SK-N-SH (cell line): ENCODE measurements around the gene SEMA3C. TPM values are rescaled to one million over a fixed set of nuclear protein-coding genes. Genes with fewer than 3 reads are reported as not detected.

Experiments
- CTCF ChIA-PET: fragments of 300-600, 350-600 bp; formaldehyde crosslinking; extraction: SDS; loops from one replicate; lab custom pipeline; 2021; lab: Yijun Ruan, JAX
- POLR2A ChIA-PET: fragments of 350-600 bp; sonication (Branson Sonifier 250); formaldehyde crosslinking; extraction: SDS; loops from one replicate; lab custom pipeline; 2020; ENCODE audit warnings: antibody characterized with exemption, inconsistent platforms; lab: Yijun Ruan, JAX
- DNase-seq: peaks from one replicate; pipeline ENCODE4 v3.0.0; 2012
- H2AFZ ChIP-seq: fragments of 200-600 bp; sonication (generic); 2 replicates; pipeline ENCODE4 v1.8.1; 2016; ENCODE audit warnings: antibody characterized with exemption, mild to moderate bottlenecking, low read depth
- H3F3A ChIP-seq: fragments of 200-600 bp; sonication (generic); replicated peaks from 2 replicates; pipeline ENCODE3; 2016; ENCODE audit warnings: antibody characterized with exemption, mild to moderate bottlenecking; ENCODE audit not compliant: insufficient read depth
- H3K27ac ChIP-seq, 2 experiments: fragments of 200-500 bp in 1 of 2; fragments of 200-600 bp in 1 of 2; sonication (Bioruptor generic) in 1 of 2; sonication (generic), shearing (Covaris generic) in 1 of 2; 2 replicates each; pipeline versions ENCODE4 v1.5.1 to v1.6.1; 2014 to 2016; ENCODE audit warnings: low read depth in 2 of 2, inconsistent platforms in 1 of 2, low read length in 1 of 2, mild to moderate bottlenecking in 1 of 2, mixed read lengths in 1 of 2
- H3K27me3 ChIP-seq: fragments of 200-600 bp; sonication (generic), shearing (Covaris generic); 2 replicates; pipeline ENCODE4 v1.6.1; 2016; ENCODE audit warnings: mixed run types; ENCODE audit not compliant: insufficient read depth
- H3K36me3 ChIP-seq, 2 experiments: fragments of 200-500 bp in 1 of 2; fragments of 200-600 bp in 1 of 2; sonication (Bioruptor generic) in 1 of 2; sonication (generic) in 1 of 2; replicated peaks in 1 of 2; 2 replicates each; pipeline versions ENCODE3 to v1.5.1; 2014 to 2016; ENCODE audit warnings: low read length in 1 of 2, mild to moderate bottlenecking in 1 of 2; ENCODE audit not compliant: insufficient read depth in 2 of 2, control insufficient read depth in 1 of 2
- H3K4me1 ChIP-seq, 2 experiments: fragments of 200-500 bp in 1 of 2; fragments of 200-600 bp in 1 of 2; sonication (Bioruptor generic) in 1 of 2; sonication (generic), shearing (Covaris generic) in 1 of 2; 2 replicates each; pipeline versions ENCODE4 v1.5.1 to v1.6.1; 2014 to 2016; ENCODE audit warnings: low read depth in 1 of 2, low read length in 1 of 2, mixed run types in 1 of 2; ENCODE audit not compliant: insufficient read depth in 2 of 2, control insufficient read depth in 1 of 2
- H3K4me2 ChIP-seq: fragments of 200-600 bp; sonication (generic), shearing (Covaris generic); 2 replicates; pipeline ENCODE4 v1.6.1; 2017; ENCODE audit warnings: mixed run types
- H3K4me3 ChIP-seq, 2 experiments: fragments of 200-500 bp in 1 of 2; fragments of 200-600 bp in 1 of 2; sonication (Bioruptor generic) in 1 of 2; sonication (generic), shearing (Covaris generic) in 1 of 2; 2 replicates each; pipeline versions ENCODE4 v1.5.1 to v1.8.1; 2014 to 2016; ENCODE audit warnings: low read depth in 2 of 2, inconsistent platforms in 1 of 2, low read length in 1 of 2, mild to moderate bottlenecking in 1 of 2, mixed read lengths in 1 of 2, moderate library complexity in 1 of 2
- H3K79me2 ChIP-seq: fragments of 200-600 bp; sonication (generic); 2 replicates; pipeline ENCODE4 v1.8.1; 2017; ENCODE audit warnings: mild to moderate bottlenecking; ENCODE audit not compliant: insufficient read depth
- H3K9ac ChIP-seq: fragments of 200-600 bp; sonication (generic); 2 replicates; pipeline ENCODE4 v1.6.1; 2017; ENCODE audit warnings: mixed run types
- H3K9me2 ChIP-seq: fragments of 200-600 bp; sonication (generic); 2 replicates; pipeline ENCODE4 v1.6.1; 2017; ENCODE audit warnings: mixed run types
- H3K9me3 ChIP-seq: fragments of 200-600 bp; sonication (generic); 2 replicates; pipeline ENCODE4 v1.6.1; 2017; ENCODE audit warnings: mixed run types, mild to moderate bottlenecking, moderate library complexity
- H4K20me1 ChIP-seq: fragments of 200-600 bp; sonication (generic); 2 replicates; pipeline ENCODE4 v1.6.1; 2017; ENCODE audit warnings: mild to moderate bottlenecking, mixed run types; ENCODE audit not compliant: insufficient read depth
- ELF1 ChIP-seq: IDR thresholded peaks from 2 replicates; pipeline ENCODE4 v1.4.0; 2012
- EP300 ChIP-seq, 2 experiments: IDR thresholded peaks; 2 replicates each; pipeline versions ENCODE4 v1.4.0 to v1.6.1; 2012; ENCODE audit warnings: borderline replicate concordance in 1 of 2, low read depth in 1 of 2, low read length in 1 of 2
- FOSL2 ChIP-seq: IDR thresholded peaks from 2 replicates; pipeline ENCODE4 v1.4.0; 2012; ENCODE audit warnings: low read depth, mild to moderate bottlenecking, moderate library complexity, borderline replicate concordance
- FOXM1 ChIP-seq: IDR thresholded peaks from 2 replicates; pipeline ENCODE4 v1.4.0; 2012; ENCODE audit warnings: low read depth, mild to moderate bottlenecking
- GABPA ChIP-seq: IDR thresholded peaks from 2 replicates; pipeline ENCODE4 v1.4.0; 2012; ENCODE audit warnings: low read depth, mild to moderate bottlenecking
- GATA2 ChIP-seq: sonication (generic); formaldehyde crosslinking; IDR thresholded peaks from 2 replicates; pipeline ENCODE4 v1.5.0; 2020; ENCODE audit warnings: mild to moderate bottlenecking, missing genetic modification reagents
- MEF2A ChIP-seq: IDR thresholded peaks from 2 replicates; pipeline ENCODE4 v1.4.0; 2012; ENCODE audit warnings: low read depth, borderline replicate concordance
- MXI1 ChIP-seq: IDR thresholded peaks from 2 replicates; pipeline ENCODE4 v1.6.1; 2012; ENCODE audit warnings: mild to moderate bottlenecking, low read depth, low read length, improper control_type of control experiment
- NFIC ChIP-seq: IDR thresholded peaks from 2 replicates; pipeline ENCODE4 v1.4.0; 2012; ENCODE audit warnings: borderline replicate concordance
- NRF1 ChIP-seq: IDR thresholded peaks from 2 replicates; pipeline ENCODE4 v1.6.1; 2012; ENCODE audit warnings: low read depth, mild to moderate bottlenecking, low read length
- RCOR1 ChIP-seq: fragments of 150-350 bp; IDR thresholded peaks from 2 replicates; pipeline ENCODE4 v1.6.1; 2017; ENCODE audit warnings: antibody characterized with exemption, low read length
- RFX5 ChIP-seq: IDR thresholded peaks from 2 replicates; pipeline ENCODE4 v1.6.1; 2012; ENCODE audit warnings: mild to moderate bottlenecking, improper control_type of control experiment, low read length
- RXRA ChIP-seq: IDR thresholded peaks from 2 replicates; pipeline ENCODE4 v1.4.0; 2012; ENCODE audit warnings: low read depth, mild to moderate bottlenecking, borderline replicate concordance
- SIN3A ChIP-seq: IDR thresholded peaks from 2 replicates; pipeline ENCODE4 v1.6.1; 2012; ENCODE audit warnings: low read depth, mild to moderate bottlenecking, low read length, moderate library complexity, borderline replicate concordance
- TAF1 ChIP-seq: IDR thresholded peaks from 2 replicates; pipeline ENCODE4 v1.6.1; 2012; ENCODE audit warnings: low read depth, mild to moderate bottlenecking, low read length, moderate library complexity, borderline replicate concordance
- TCF12 ChIP-seq: IDR thresholded peaks from 2 replicates; pipeline ENCODE4 v1.4.0; 2012
- TEAD4 ChIP-seq: IDR thresholded peaks from 2 replicates; pipeline ENCODE4 v1.4.0; 2012; ENCODE audit warnings: mild to moderate bottlenecking, borderline replicate concordance; ENCODE audit not compliant: insufficient read depth
- YY1 ChIP-seq: IDR thresholded peaks from 2 replicates; pipeline ENCODE4 v1.4.0; 2012; ENCODE audit warnings: low read depth, mild to moderate bottlenecking
- WGBS: methylation state at CpG from one replicate; pipeline ENCODE4 v1.1.6; 2017; ENCODE audit warnings: low lambda C conversion rate; 5-methylcytosine and 5-hydroxymethylcytosine counted together
- polyA plus RNA-seq, 3 experiments: library from polyadenylated mRNA; depleted of rRNA; stranded (reverse); fragments of >200 nt; gene quantifications; 2 replicates each; pipeline ENCODE4 v1.2.3, GENCODE V29; 2012
- TF ChIP-seq, protein P1 (sequence below): IDR thresholded peaks from 2 replicates; pipeline ENCODE4; 2012
- TF ChIP-seq, protein P2 (sequence below): fragments of 150-350 bp; IDR thresholded peaks from 2 replicates; pipeline ENCODE4 v1.6.1; 2017; ENCODE audit warnings: antibody characterized with exemption, low read length, low read depth, borderline replicate concordance
- TF ChIP-seq, protein P3 (sequence below): IDR thresholded peaks from 2 replicates; pipeline ENCODE4 v1.4.0; 2012; ENCODE audit warnings: low read depth, borderline replicate concordance
- TF ChIP-seq, protein P4 (sequence below): fragments of 200-600 bp; sonication (generic); IDR thresholded peaks from 2 replicates; pipeline ENCODE4 v1.6.1; 2017; ENCODE audit warnings: antibody characterized with exemption, mild to moderate bottlenecking, moderate library complexity

Gene SEMA3C
- polyA plus RNA-seq, 1 of the 3 experiments (the other 2 are of a cell fraction) = 51.1 TPM

DNA sequence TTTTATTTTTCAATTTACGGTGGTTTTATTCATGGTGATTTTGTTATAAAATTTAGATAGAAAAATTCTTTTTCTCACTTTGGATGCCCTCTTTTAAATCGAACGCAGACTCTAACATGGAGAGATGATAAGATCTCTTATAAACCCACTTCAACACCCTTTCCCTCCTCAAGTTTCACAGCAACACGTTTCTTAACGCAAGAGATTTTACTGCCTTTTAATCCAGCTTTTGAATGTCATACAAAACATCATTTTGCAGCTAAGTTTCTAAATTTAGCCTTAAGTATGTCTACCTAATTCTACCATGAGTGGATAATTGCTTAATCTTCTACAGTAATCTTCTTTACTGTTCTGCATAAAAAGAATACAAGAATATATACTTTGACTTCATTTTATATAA lies 70.0 kb downstream of the SEMA3C start:
- no peaks in the 10 kb centered on the region for H3K9me2 ChIP-seq
- H3K4me2 ChIP-seq = no peak overlapping the region
- H3K79me2 ChIP-seq = peaks cover 3% of the 10 kb centered on the region; the same call in 1 of the 2 replicates
- POLR2A ChIA-PET = no interaction called here
- no peaks in the 10 kb centered on the region for H3F3A ChIP-seq
- H3K27me3 ChIP-seq = no peaks in the 10 kb centered on the region
- no peaks in the 10 kb centered on the region for H4K20me1 ChIP-seq
- TF ChIP-seq TCF12 (no peak), RXRA (no peak), SIN3A (no peak), NFIC (no peak), GATA2 (CRISPR knock-in tag) (no peak), EP300 (IDR thresholded peaks at IDR 0.05; ENCODE audit: borderline replicate concordance in 1 of 2, low read depth in 1 of 2, low read length in 1 of 2) (no peak), RCOR1 (no peak), NRF1 (no peak)
- TF ChIP-seq, protein P1, sequence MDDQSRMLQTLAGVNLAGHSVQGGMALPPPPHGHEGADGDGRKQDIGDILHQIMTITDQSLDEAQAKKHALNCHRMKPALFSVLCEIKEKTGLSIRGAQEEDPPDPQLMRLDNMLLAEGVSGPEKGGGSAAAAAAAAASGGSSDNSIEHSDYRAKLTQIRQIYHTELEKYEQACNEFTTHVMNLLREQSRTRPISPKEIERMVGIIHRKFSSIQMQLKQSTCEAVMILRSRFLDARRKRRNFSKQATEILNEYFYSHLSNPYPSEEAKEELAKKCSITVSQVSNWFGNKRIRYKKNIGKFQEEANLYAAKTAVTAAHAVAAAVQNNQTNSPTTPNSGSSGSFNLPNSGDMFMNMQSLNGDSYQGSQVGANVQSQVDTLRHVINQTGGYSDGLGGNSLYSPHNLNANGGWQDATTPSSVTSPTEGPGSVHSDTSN = no peak
- WGBS = 94% methylated on average over 5 of the region's 5 CpGs
- no peak overlapping the region for H2AFZ ChIP-seq
- CTCF ChIA-PET = interaction anchor here (0.7 to 1.6 kb wide), 2 partner anchors 20 to 236 kb away, joined by 3 read pairs; no protein-coding TSS in a partner anchor
- DNase-seq = no peak
- H3K9me3 ChIP-seq = no peaks in the 10 kb centered on the region; the same call in 1 of the 2 replicates
- H3K36me3 ChIP-seq = peaks cover 0 to 5% of the 10 kb centered on the region in 2 experiments
- peaks cover 0 to 2% of the 10 kb centered on the region in 2 experiments; a peak in 2 of 4 replicates for H3K4me1 ChIP-seq
- H3K4me3 ChIP-seq = no peak overlapping the region
- H3K27ac ChIP-seq = no peak overlapping the region
- H3K9ac ChIP-seq = no peak overlapping the region

DNA sequence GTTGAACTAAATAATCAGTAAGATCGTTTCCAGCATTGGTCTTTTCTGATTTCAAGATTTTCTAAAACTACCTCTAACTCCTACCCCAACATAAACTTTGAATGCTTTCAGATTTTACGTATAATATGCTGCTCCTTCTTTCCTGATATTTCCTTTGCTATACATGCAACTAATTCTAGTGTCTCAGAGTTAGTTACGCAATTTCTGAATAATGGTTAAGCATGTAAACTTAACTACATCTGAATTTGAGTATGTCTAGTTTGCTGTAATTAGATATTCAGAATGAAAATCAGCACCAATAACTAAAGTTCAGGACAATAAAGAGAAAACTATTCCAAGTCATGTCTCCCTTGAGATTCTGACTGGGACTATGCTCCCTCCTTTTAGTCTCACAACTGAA lies 71.0 kb downstream of the SEMA3C start:
- WGBS = 96% methylated on average over 3 of the region's 3 CpGs
- POLR2A ChIA-PET = no interaction called here
- Histone ChIP-seq H3K27me3 (no peaks in the 10 kb centered on the region), H3K36me3 (peaks cover 0 to 5% of the 10 kb centered on the region in 2 experiments), H3K9ac (no peak overlapping the region), H3K4me3 (no peak overlapping the region), H3K9me2 (no peaks in the 10 kb centered on the region), H2AFZ (no peak overlapping the region), H3K9me3 (no peaks in the 10 kb centered on the region; the same call in 1 of the 2 replicates), H3K4me1 (peaks cover under 1 to 12% of the 10 kb centered on the region in 2 experiments; a peak in 2 of 4 replicates), H4K20me1 (no peaks in the 10 kb centered on the region), H3K4me2 (no peak overlapping the region), H3K27ac (no peak overlapping the region), H3K79me2 (peaks cover 3% of the 10 kb centered on the region; the same call in 1 of the 2 replicates), H3F3A (no peaks in the 10 kb centered on the region)
- DNase-seq = no peak
- CTCF ChIA-PET = interaction anchor here (0.6 to 1.6 kb wide), 2 partner anchors 21 to 599 kb away, joined by 3 read pairs; no protein-coding TSS in a partner anchor
- no peak for TF ChIP-seq GATA2 (CRISPR knock-in tag)
- TF ChIP-seq GABPA = no peak
- no peak for TF ChIP-seq RFX5
- TF ChIP-seq FOXM1 = no peak
- no peak for TF ChIP-seq TEAD4
- TF ChIP-seq TAF1 = no peak
- TF ChIP-seq ELF1 = no peak
- TF ChIP-seq, protein P2, sequence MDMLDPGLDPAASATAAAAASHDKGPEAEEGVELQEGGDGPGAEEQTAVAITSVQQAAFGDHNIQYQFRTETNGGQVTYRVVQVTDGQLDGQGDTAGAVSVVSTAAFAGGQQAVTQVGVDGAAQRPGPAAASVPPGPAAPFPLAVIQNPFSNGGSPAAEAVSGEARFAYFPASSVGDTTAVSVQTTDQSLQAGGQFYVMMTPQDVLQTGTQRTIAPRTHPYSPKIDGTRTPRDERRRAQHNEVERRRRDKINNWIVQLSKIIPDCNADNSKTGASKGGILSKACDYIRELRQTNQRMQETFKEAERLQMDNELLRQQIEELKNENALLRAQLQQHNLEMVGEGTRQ = no peak
- TF ChIP-seq RXRA = no peak
- no peak for TF ChIP-seq SIN3A
- no peak for TF ChIP-seq MXI1
- no peak for TF ChIP-seq YY1
- TF ChIP-seq NFIC = no peak
- TF ChIP-seq, protein P3, sequence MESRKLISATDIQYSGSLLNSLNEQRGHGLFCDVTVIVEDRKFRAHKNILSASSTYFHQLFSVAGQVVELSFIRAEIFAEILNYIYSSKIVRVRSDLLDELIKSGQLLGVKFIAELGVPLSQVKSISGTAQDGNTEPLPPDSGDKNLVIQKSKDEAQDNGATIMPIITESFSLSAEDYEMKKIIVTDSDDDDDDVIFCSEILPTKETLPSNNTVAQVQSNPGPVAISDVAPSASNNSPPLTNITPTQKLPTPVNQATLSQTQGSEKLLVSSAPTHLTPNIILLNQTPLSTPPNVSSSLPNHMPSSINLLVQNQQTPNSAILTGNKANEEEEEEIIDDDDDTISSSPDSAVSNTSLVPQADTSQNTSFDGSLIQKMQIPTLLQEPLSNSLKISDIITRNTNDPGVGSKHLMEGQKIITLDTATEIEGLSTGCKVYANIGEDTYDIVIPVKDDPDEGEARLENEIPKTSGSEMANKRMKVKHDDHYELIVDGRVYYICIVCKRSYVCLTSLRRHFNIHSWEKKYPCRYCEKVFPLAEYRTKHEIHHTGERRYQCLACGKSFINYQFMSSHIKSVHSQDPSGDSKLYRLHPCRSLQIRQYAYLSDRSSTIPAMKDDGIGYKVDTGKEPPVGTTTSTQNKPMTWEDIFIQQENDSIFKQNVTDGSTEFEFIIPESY = no peak
- no peak for TF ChIP-seq MEF2A
- TF ChIP-seq FOSL2 = no peak
- TF ChIP-seq, protein P4, sequence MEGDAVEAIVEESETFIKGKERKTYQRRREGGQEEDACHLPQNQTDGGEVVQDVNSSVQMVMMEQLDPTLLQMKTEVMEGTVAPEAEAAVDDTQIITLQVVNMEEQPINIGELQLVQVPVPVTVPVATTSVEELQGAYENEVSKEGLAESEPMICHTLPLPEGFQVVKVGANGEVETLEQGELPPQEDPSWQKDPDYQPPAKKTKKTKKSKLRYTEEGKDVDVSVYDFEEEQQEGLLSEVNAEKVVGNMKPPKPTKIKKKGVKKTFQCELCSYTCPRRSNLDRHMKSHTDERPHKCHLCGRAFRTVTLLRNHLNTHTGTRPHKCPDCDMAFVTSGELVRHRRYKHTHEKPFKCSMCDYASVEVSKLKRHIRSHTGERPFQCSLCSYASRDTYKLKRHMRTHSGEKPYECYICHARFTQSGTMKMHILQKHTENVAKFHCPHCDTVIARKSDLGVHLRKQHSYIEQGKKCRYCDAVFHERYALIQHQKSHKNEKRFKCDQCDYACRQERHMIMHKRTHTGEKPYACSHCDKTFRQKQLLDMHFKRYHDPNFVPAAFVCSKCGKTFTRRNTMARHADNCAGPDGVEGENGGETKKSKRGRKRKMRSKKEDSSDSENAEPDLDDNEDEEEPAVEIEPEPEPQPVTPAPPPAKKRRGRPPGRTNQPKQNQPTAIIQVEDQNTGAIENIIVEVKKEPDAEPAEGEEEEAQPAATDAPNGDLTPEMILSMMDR = no peak
